Naive thymus-derived CD4-positive, alpha-beta T cell (primary cell): ENCODE measurements around the gene SIRPB2. TPM values are rescaled to one million over a fixed set of nuclear protein-coding genes. Genes with fewer than 3 reads are reported as not detected.

Source experiments
- ATAC-seq: fragments of 150-1000 bp; cut with Tn5 transposase; 2 replicates; pipeline ENCODE4 v1.10.0; 2021; ENCODE audit warnings: mild to moderate bottlenecking, moderate library complexity
- CTCF ChIA-PET: fragments of 350-600 bp; sonication (Branson Sonifier 250); formaldehyde crosslinking; loops from one replicate; lab custom pipeline; 2021; ENCODE audit warnings: antibody characterized with exemption; lab: Charles Lee
- POLR2A ChIA-PET: fragments of 350-600 bp; sonication (Branson Sonifier 250); formaldehyde crosslinking; loops from one replicate; lab custom pipeline; 2021; ENCODE audit warnings: antibody characterized with exemption, inconsistent platforms; lab: Charles Lee
- DNase-seq, 9 donors: peaks; one replicate each; pipeline versions ENCODE4 v3.0.0 to v3.0.0-alpha.2; 2020 to 2022; ENCODE audit warnings: mixed read lengths in 1 of 9
- H3K27ac ChIP-seq: one replicate; pipeline ENCODE4 v1.7.0; 2013; ENCODE audit warnings: mild to moderate bottlenecking, low read depth, low read length, moderate library complexity
- H3K27me3 ChIP-seq, 2 donors: one replicate each; pipeline ENCODE4 v1.7.0; 2013; ENCODE audit warnings: low read length in 2 of 2, mild to moderate bottlenecking in 2 of 2, moderate library complexity in 2 of 2; ENCODE audit not compliant: control insufficient read depth in 2 of 2, insufficient read depth in 2 of 2
- H3K36me3 ChIP-seq, 3 experiments: 1 replicate in 2 of 3; 2 replicates in 1 of 3; pipeline ENCODE4 v1.7.0; 2013; ENCODE audit warnings: low read length in 3 of 3, mild to moderate bottlenecking in 3 of 3, moderate library complexity in 1 of 3; ENCODE audit not compliant: insufficient read depth in 3 of 3, control insufficient read depth in 2 of 3
- H3K4me1 ChIP-seq, 2 donors: one replicate each; pipeline ENCODE4 v1.7.0; 2013; ENCODE audit warnings: low read length in 2 of 2, mild to moderate bottlenecking in 2 of 2, moderate library complexity in 1 of 2; ENCODE audit not compliant: control insufficient read depth in 2 of 2, insufficient read depth in 2 of 2
- H3K4me3 ChIP-seq: 2 replicates; pipeline ENCODE4 v1.7.0; 2013; ENCODE audit warnings: mild to moderate bottlenecking, low read length
- H3K9me3 ChIP-seq, 3 experiments: 1 replicate in 2 of 3; 2 replicates in 1 of 3; pipeline ENCODE4 v1.7.0; 2013; ENCODE audit warnings: low read length in 3 of 3; ENCODE audit not compliant: control insufficient read depth in 2 of 3
- H3K27ac Mint-ChIP-seq, 9 donors: one replicate each; pipeline ENCODE4 v1.8.0; 2020 to 2022; ENCODE audit warnings: mixed read lengths in 9 of 9, mild to moderate bottlenecking in 8 of 9, moderate library complexity in 5 of 9, inconsistent platforms in 2 of 9
- H3K27me3 Mint-ChIP-seq, 5 donors: one replicate each; pipeline ENCODE4 v1.8.0; 2021 to 2022; ENCODE audit warnings: mixed read lengths in 5 of 5, mild to moderate bottlenecking in 1 of 5
- H3K36me3 Mint-ChIP-seq, 5 donors: one replicate each; pipeline ENCODE4 v1.8.0; 2020 to 2022; ENCODE audit warnings: mixed read lengths in 5 of 5, mild to moderate bottlenecking in 3 of 5, inconsistent platforms in 1 of 5
- H3K4me1 Mint-ChIP-seq, 7 donors: one replicate each; pipeline ENCODE4 v1.8.0; 2020 to 2022; ENCODE audit warnings: mixed read lengths in 7 of 7, mild to moderate bottlenecking in 3 of 7, inconsistent platforms in 1 of 7
- H3K4me3 Mint-ChIP-seq, 10 donors: one replicate each; pipeline ENCODE4 v1.8.0; 2020 to 2022; ENCODE audit warnings: mild to moderate bottlenecking in 10 of 10, mixed read lengths in 10 of 10, moderate library complexity in 6 of 10, inconsistent platforms in 2 of 10
- H3K9me3 Mint-ChIP-seq, 11 donors: one replicate each; pipeline ENCODE4 v1.8.0; 2020 to 2022; ENCODE audit warnings: mixed read lengths in 11 of 11, mild to moderate bottlenecking in 4 of 11, inconsistent platforms in 1 of 11, moderate library complexity in 1 of 11
- intact Hi-C, 2 donors: fragments of 100-400 bp; cut with micrococcal nuclease; formaldehyde crosslinking; loops; one replicate each; pipeline ENCODE4 v1.15.1; 2023
- polyA plus RNA-seq, 2 donors: library from polyadenylated mRNA; unstranded; fragments of 300-500 nt; fragmentation: Illumina TruSeq; gene quantifications; one replicate each; pipeline ENCODE4 v1.2.3, GENCODE V29; 2021
- total RNA-seq, 6 experiments: library from RNA in 5 of 6; stranded (reverse) in 5 of 6; gene quantifications; 1 replicate in 5 of 6; 2 replicates in 1 of 6; pipeline ENCODE4 v1.2.3 and lab custom pipeline; 2021 to 2026

SIRPB2 gene
- total and polyA plus RNA-seq, 7 experiments from 2014 or later: 0.07 to 29.0 (median 0.38) TPM; not detected in 2

- Mint-ChIP-seq H3K27me3 (peaks cover 0 to 21% (median 6%) of the 10 kb centered on the region in 5 donors), H3K9me3 (no peaks in the 10 kb centered on the region), H3K27ac (no peak overlapping the region), H3K4me3 (no peak overlapping the region), H3K36me3 (peaks cover 0 to 1% (median 0%) of the 10 kb centered on the region in 5 donors), H3K4me1 (peaks cover 17 to 30% (median 24%) of the 10 kb centered on the region in 7 donors)
- Histone ChIP-seq H3K27me3 (no peaks in the 10 kb centered on the region), H3K27ac (no peak overlapping the region), H3K9me3 (no peaks in the 10 kb centered on the region), H3K4me3 (no peak overlapping the region), H3K36me3 (peaks cover 0 to 4% (median 0%) of the 10 kb centered on the region in 3 experiments), H3K4me1 (peaks cover 8 to 23% of the 10 kb centered on the region in 2 donors)
- ATAC-seq (no peak), DNase-seq (no peak)
- POLR2A ChIA-PET: no interaction called here
- intact Hi-C loops: loop anchor here (5.0 kb wide), 5 partner anchors 187 to 928 kb away; partner anchors contain the start of genes STK35 (in 2 of the 2), CSNK2A1 (in 1 of the 2) and SIRPG (in 1 of the 2)
- CTCF ChIA-PET: interaction anchor here (0.8 kb wide), 1 partner anchor 31 kb away, joined by 3 read pairs; no protein-coding TSS in a partner anchor
These were observed 21.2 kb downstream of the SIRPB2 start for GRCh38 chr20:1469925-1470571.

DNA sequence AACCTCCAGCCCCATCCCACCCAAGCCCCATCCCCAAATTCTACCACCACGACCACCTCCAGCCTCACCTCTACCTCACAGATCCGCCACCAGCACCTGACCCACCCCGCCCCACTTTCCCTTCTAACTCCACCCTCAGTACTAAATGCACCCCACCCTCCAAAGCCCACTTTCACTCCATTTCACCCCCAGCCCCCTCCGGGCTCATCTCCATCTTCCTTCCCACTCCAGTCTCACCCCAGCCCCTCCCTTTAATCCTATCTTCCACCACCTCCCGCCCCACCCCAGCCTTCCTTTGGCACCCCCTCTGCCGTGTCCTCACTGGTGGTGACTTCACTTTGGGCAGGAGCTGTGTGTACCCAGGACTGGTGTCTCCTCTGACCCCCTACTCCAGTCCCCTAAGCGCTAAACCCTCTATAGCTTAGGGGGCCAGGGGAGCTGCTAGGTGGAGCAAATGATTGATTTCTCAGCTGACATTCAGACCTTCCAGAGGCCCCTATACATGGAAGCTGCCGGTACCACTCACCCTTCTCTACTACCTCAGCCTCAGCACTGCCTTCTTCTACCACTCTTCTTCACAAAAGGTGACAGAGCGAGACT lies 21.8 kb downstream of the SIRPB2 start:
- no peaks in the 10 kb centered on the region for H3K9me3 Mint-ChIP-seq
- peak overlapping the region in 1 of 9 donors; percentile 15 for H3K27ac Mint-ChIP-seq
- POLR2A ChIA-PET: no interaction called here
- H3K4me1 Mint-ChIP-seq: peaks cover 22 to 36% (median 31%) of the 10 kb centered on the region in 7 donors
- Histone ChIP-seq H3K36me3 (peaks cover 0 to 4% (median 0%) of the 10 kb centered on the region in 3 experiments), H3K4me3 (no peak overlapping the region), H3K4me1 (peaks cover 13 to 25% of the 10 kb centered on the region in 2 donors), H3K27ac (no peak overlapping the region), H3K9me3 (no peaks in the 10 kb centered on the region), H3K27me3 (no peaks in the 10 kb centered on the region)
- intact Hi-C loops: loop anchor here (5.0 kb wide), 5 partner anchors 188 to 927 kb away; partner anchors contain the start of genes STK35 (in 2 of the 2), CSNK2A1 (in 1 of the 2) and SIRPG (in 1 of the 2)
- H3K36me3 Mint-ChIP-seq: peaks cover 0 to 6% (median 1%) of the 10 kb centered on the region in 5 donors
- peak overlapping the region in 1 of 10 donors; percentile 7 for H3K4me3 Mint-ChIP-seq
- CTCF ChIA-PET: interaction anchor here (0.7 to 1.1 kb wide), 4 partner anchors 31 to 697 kb away, joined by 3 read pairs; no protein-coding TSS in a partner anchor
- ATAC-seq (no peak), DNase-seq (no peak)
- peaks cover 0 to 21% (median 6%) of the 10 kb centered on the region in 5 donors for H3K27me3 Mint-ChIP-seq

DNA sequence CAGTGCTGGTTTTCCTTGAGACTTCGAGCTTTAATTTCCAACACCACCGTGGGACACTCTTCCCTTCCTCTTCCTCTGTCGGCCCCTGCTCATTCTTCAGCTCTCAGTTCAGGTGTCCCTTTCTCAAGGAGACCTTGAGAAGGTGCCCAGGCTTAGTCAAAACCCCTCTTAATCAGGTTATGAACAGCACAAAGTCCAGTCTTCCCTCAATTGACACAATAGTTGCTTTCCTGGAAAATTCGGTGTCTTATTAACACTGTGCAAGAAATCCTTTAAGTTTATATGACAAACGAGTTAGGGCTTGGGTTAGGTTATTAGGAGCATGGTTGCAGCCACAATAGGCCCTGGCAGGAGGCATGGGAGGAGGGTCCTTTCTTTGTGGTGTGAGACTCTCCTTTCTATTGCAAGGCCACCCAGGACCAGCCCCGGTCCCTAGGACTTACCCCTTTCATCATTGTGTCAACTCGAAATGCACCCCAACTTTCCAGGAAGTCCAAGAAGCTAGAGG lies 23.0 kb downstream of the SIRPB2 start:
- Mint-ChIP-seq H3K36me3 (peaks cover 0 to 14% (median 3%) of the 10 kb centered on the region in 5 donors), H3K9me3 (no peaks in the 10 kb centered on the region), H3K27me3 (peaks cover 0 to 21% (median 6%) of the 10 kb centered on the region in 5 donors), H3K27ac (peak overlapping the region in 5 of 9 donors; percentile 35 to 78 (median 64)), H3K4me3 (peak overlapping the region in 9 of 10 donors; percentile 16 to 89 (median 85)), H3K4me1 (peaks cover 35 to 49% (median 43%) of the 10 kb centered on the region in 7 donors)
- DNase-seq (no peak), ATAC-seq (no peak)
- Histone ChIP-seq H3K36me3 (peaks cover 0 to 14% (median 3%) of the 10 kb centered on the region in 3 experiments), H3K4me3 (no peak overlapping the region), H3K4me1 (peaks cover 19 to 29% of the 10 kb centered on the region in 2 donors), H3K27ac (no peak overlapping the region), H3K9me3 (no peaks in the 10 kb centered on the region), H3K27me3 (no peaks in the 10 kb centered on the region)
- POLR2A ChIA-PET: interaction anchor here (0.5 to 1.4 kb wide), 3 partner anchors 17 to 139 kb away, joined by 3 to 5 read pairs (median 5); partner anchors contain the start of gene SDCBP2
- intact Hi-C loops: loop anchor here (5.0 kb wide), 5 partner anchors 189 to 926 kb away; partner anchors contain the start of genes STK35 (in 2 of the 2), CSNK2A1 (in 1 of the 2) and SIRPG (in 1 of the 2)
- CTCF ChIA-PET: interaction anchor here (1.1 to 1.7 kb wide), 4 partner anchors 36 to 267 kb away, joined by 3 to 7 read pairs (median 4); no protein-coding TSS in a partner anchor

DNA sequence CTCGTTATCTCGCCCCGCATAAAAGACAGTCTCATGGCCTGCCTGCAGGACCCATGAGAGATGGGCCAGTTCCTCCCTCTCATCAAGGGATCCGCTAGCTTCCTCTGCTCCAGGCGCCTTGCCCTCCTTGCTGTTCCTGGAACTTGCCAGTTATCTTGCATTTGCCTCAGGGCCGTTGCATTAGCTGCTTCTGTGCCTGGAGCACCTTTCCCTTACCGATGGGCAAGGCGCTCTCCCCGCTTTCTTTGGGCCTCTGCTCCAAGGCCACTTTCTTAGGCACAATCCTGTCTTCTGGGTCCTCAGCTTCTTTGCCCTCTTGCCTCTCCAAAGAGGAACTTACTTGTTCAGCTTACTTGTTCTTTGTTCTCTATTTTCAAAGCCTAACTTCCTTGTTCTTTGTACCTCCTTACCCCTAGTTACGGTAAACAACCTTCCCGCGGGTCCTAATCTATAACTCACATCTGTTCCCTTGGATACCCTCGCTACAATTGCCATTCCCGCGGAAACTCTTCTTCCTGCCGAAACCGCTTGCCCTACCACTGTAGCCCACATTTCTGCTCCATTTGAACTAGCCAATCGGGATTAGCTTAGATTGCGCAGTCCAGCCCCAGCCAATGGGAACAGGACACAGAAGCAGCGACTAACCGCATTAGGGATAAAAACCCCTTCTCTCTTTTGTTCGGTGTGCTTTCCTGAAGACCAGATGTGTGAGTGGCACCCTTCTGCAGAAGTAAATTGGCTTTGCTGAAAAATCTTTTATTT lies 23.7 kb downstream of the SIRPB2 start:
- Histone ChIP-seq H3K4me1 (peaks cover 19 to 29% of the 10 kb centered on the region in 2 donors), H3K27me3 (no peaks in the 10 kb centered on the region), H3K4me3 (peak overlapping the region; percentile 49), H3K27ac (no peak overlapping the region), H3K9me3 (no peaks in the 10 kb centered on the region), H3K36me3 (peaks cover 0 to 18% (median 3%) of the 10 kb centered on the region in 3 experiments)
- Mint-ChIP-seq H3K4me1 (peaks cover 39 to 53% (median 48%) of the 10 kb centered on the region in 7 donors), H3K27me3 (peaks cover 0 to 21% (median 6%) of the 10 kb centered on the region in 5 donors), H3K36me3 (peaks cover 0 to 17% (median 5%) of the 10 kb centered on the region in 5 donors), H3K9me3 (no peaks in the 10 kb centered on the region), H3K27ac (peak overlapping the region; percentile 35 to 90 (median 72)), H3K4me3 (peak overlapping the region; percentile 81 to 90 (median 86))
- ChIA-PET CTCF (interaction anchor here (0.7 to 1.7 kb wide), 10 partner anchors 8 to 348 kb away, joined by 3 to 7 read pairs (median 3); no protein-coding TSS in a partner anchor), POLR2A (interaction anchor here (0.5 to 1.6 kb wide), 8 partner anchors 11 to 291 kb away, joined by 3 to 6 read pairs (median 4); partner anchors contain the start of genes RAD21L1 and SDCBP2)
- ATAC-seq (peak; percentile 1), DNase-seq (peak in 6 of 9 donors; percentile 2 to 25 (median 12))
- intact Hi-C loops: loop anchor here (1.0 to 5.0 kb wide), 15 partner anchors 30 to 925 kb away; partner anchors contain the start of genes FKBP1A (in 2 of the 2), PSMF1 (in 2 of the 2), STK35 (in 2 of the 2) and CSNK2A1 (in 1 of the 2)

- no peak for DNase-seq
- CTCF ChIA-PET: interaction anchor here (0.7 to 1.7 kb wide), 9 partner anchors 8 to 348 kb away, joined by 3 to 7 read pairs (median 3); no protein-coding TSS in a partner anchor
These were observed 24.2 kb downstream of the SIRPB2 start for GRCh38 chr20:1467082-1467354.

More at GRCh38 chr20:1467082-1467354, 24.2 kb downstream of the SIRPB2 start:
- Histone ChIP-seq H3K27me3 (no peaks in the 10 kb centered on the region), H3K4me1 (peaks cover 19 to 29% of the 10 kb centered on the region in 2 donors), H3K27ac (no peak overlapping the region), H3K9me3 (no peaks in the 10 kb centered on the region), H3K4me3 (peak overlapping the region; percentile 49), H3K36me3 (peaks cover 0 to 23% (median 3%) of the 10 kb centered on the region in 3 experiments)
- Mint-ChIP-seq H3K27me3 (peaks cover 0 to 21% (median 6%) of the 10 kb centered on the region in 5 donors), H3K4me1 (peaks cover 42 to 56% (median 48%) of the 10 kb centered on the region in 7 donors), H3K36me3 (peaks cover 0 to 19% (median 5%) of the 10 kb centered on the region in 5 donors), H3K4me3 (peak overlapping the region; percentile 81 to 90 (median 86)), H3K27ac (peak overlapping the region in 8 of 9 donors; percentile 61 to 90 (median 74)), H3K9me3 (no peaks in the 10 kb centered on the region)
- POLR2A ChIA-PET: interaction anchor here (0.5 to 1.6 kb wide), 6 partner anchors 10 to 292 kb away, joined by 3 to 6 read pairs (median 4); partner anchors contain the start of gene RAD21L1
- intact Hi-C loops: loop anchor here (1.0 to 5.0 kb wide), 15 partner anchors 30 to 925 kb away; partner anchors contain the start of genes FKBP1A (in 2 of the 2), PSMF1 (in 2 of the 2), STK35 (in 2 of the 2) and CSNK2A1 (in 1 of the 2)
- no peak for ATAC-seq
